PC-3 (cell line): ENCODE measurements around the gene SLC1A2. TPM values are rescaled to one million over a fixed set of nuclear protein-coding genes. Genes with fewer than 3 reads are reported as not detected.

Experiments used
- ATAC-seq: fragments of 200-7000 bp; cut with Tn5 transposase; 2 replicates; pipeline ENCODE4 v1.9.1; 2020; ENCODE audit warnings: mild to moderate bottlenecking, moderate library complexity
- BruUV-seq: library from RNA; stranded (reverse); fragments of 400-500 nt; replicated peaks from 2 replicates; lab custom pipeline; 2021; lab: Mats Ljungman, UMichigan
- CTCF ChIA-PET: fragments of 300-600 bp; sonication (Branson Sonifier 250); formaldehyde crosslinking; loops from one replicate; lab custom pipeline; 2022; ENCODE audit warnings: antibody characterized with exemption; lab: Charles Lee
- POLR2A ChIA-PET: fragments of 300-600 bp; sonication (Branson Sonifier 250); formaldehyde crosslinking; loops from one replicate; lab custom pipeline; 2022; ENCODE audit warnings: antibody characterized with exemption; ENCODE audit not compliant: unreplicated experiment; lab: Charles Lee
- DNase-seq: peaks from one replicate; pipeline ENCODE4 v3.0.0-alpha.2; 2015
- H2AFZ ChIP-seq: fragments of 300-600 bp; sonication (generic); 2 replicates; pipeline ENCODE4 v1.6.0; 2016; ENCODE audit warnings: antibody characterized with exemption, low read length
- H3F3A ChIP-seq: fragments of 300-600 bp; sonication (generic); one replicate; pipeline ENCODE4 v1.6.0; 2017; ENCODE audit warnings: antibody characterized with exemption, low read length, control low read depth, mild to moderate bottlenecking; ENCODE audit not compliant: unreplicated experiment
- H3K27ac ChIP-seq: fragments of 300-600 bp; sonication (generic); 2 replicates; pipeline ENCODE4 v1.5.1; 2016; ENCODE audit warnings: mild to moderate bottlenecking, low read length
- H3K27me3 ChIP-seq: fragments of 300-600 bp; sonication (generic); 2 replicates; pipeline ENCODE4 v1.6.1; 2016; ENCODE audit warnings: low read length, mixed read lengths
- H3K36me3 ChIP-seq: fragments of 300-600 bp; sonication (generic); 2 replicates; pipeline ENCODE4 v1.6.1; 2016; ENCODE audit warnings: low read depth, mixed run types, low read length, mixed read lengths
- H3K4me1 ChIP-seq: fragments of 300-600 bp; sonication (generic); 2 replicates; pipeline ENCODE4 v1.5.1; 2016; ENCODE audit warnings: low read length; ENCODE audit not compliant: insufficient read depth
- H3K4me2 ChIP-seq: fragments of 300-600 bp; sonication (generic); 2 replicates; pipeline ENCODE4 v1.6.0; 2016; ENCODE audit warnings: low read length
- H3K4me3 ChIP-seq: fragments of 300-600 bp; sonication (generic); 2 replicates; pipeline ENCODE4 v1.5.1; 2016; ENCODE audit warnings: mild to moderate bottlenecking, low read length, mixed read lengths
- H3K79me2 ChIP-seq: fragments of 300-600 bp; sonication (generic); 2 replicates; pipeline ENCODE4 v1.6.1; 2017; ENCODE audit warnings: low read length, mixed read lengths
- H3K9ac ChIP-seq: fragments of 300-600 bp; sonication (generic); 2 replicates; pipeline ENCODE4 v1.6.0; 2016; ENCODE audit warnings: mild to moderate bottlenecking, low read length
- H3K9me2 ChIP-seq: fragments of 300-600 bp; sonication (generic); replicated peaks from 2 replicates; pipeline ENCODE4 v1.6.1; 2016; ENCODE audit warnings: mixed run types, low read length, mixed read lengths
- H3K9me3 ChIP-seq: fragments of 300-600 bp; sonication (generic); 2 replicates; pipeline ENCODE4 v1.6.1; 2016; ENCODE audit warnings: low read length, mixed read lengths
- H4K20me1 ChIP-seq: fragments of 300-600 bp; sonication (generic); 2 replicates; pipeline ENCODE4 v1.6.1; 2016; ENCODE audit warnings: low read length, mixed read lengths
- EZH2 ChIP-seq: fragments of 300-600 bp; sonication (generic); IDR thresholded peaks from one replicate; pipeline ENCODE4 v1.6.1; 2017; ENCODE audit warnings: antibody characterized with exemption, mild to moderate bottlenecking, low read length; ENCODE audit not compliant: unreplicated experiment
- EZH2phosphoT487 ChIP-seq: fragments of 300-600 bp; sonication (generic); IDR thresholded peaks from 2 replicates; pipeline ENCODE4 v1.6.1; 2018; ENCODE audit warnings: mild to moderate bottlenecking, antibody characterized with exemption, low read length, borderline replicate concordance
- intact Hi-C: fragments of 100-400 bp; cut with micrococcal nuclease; formaldehyde crosslinking; loops from 2 replicates; pipeline ENCODE4 v1.9.0; 2023
- total RNA-seq: library from RNA; depleted of rRNA; stranded (reverse); fragments of >200 nt; gene quantifications from 2 replicates; pipeline ENCODE4 v1.2.3, GENCODE V29; 2014
- TF ChIP-seq, protein P1 (sequence below): fragments of 300-600 bp; sonication (generic); conservative IDR thresholded peaks from 2 replicates; pipeline ENCODE4 v1.5.1; 2017; ENCODE audit warnings: antibody characterized with exemption, low read depth, mild to moderate bottlenecking, low read length

Gene SLC1A2
- total RNA-seq, 1 experiment from 2014 or later: 0.18 TPM

- ChIA-PET CTCF (no interaction called here), POLR2A (interaction anchor here (0.7 kb wide), 1 partner anchor 187 kb away, joined by 3 read pairs; no protein-coding TSS in a partner anchor)
- H3K27ac ChIP-seq: no peak overlapping the region
- no peaks in the 10 kb centered on the region for H3K9me2 ChIP-seq
- no peak overlapping the region for H3K9ac ChIP-seq
- H3K27me3 ChIP-seq: no peaks in the 10 kb centered on the region
- BruUV-seq: no TSS peak
- ATAC-seq (peak; percentile 56), DNase-seq (peak; percentile 44)
- no peaks in the 10 kb centered on the region for H3K36me3 ChIP-seq
- no peak for TF ChIP-seq EZH2phosphoT487
- no peak for TF ChIP-seq EZH2
- TF ChIP-seq, protein P1, sequence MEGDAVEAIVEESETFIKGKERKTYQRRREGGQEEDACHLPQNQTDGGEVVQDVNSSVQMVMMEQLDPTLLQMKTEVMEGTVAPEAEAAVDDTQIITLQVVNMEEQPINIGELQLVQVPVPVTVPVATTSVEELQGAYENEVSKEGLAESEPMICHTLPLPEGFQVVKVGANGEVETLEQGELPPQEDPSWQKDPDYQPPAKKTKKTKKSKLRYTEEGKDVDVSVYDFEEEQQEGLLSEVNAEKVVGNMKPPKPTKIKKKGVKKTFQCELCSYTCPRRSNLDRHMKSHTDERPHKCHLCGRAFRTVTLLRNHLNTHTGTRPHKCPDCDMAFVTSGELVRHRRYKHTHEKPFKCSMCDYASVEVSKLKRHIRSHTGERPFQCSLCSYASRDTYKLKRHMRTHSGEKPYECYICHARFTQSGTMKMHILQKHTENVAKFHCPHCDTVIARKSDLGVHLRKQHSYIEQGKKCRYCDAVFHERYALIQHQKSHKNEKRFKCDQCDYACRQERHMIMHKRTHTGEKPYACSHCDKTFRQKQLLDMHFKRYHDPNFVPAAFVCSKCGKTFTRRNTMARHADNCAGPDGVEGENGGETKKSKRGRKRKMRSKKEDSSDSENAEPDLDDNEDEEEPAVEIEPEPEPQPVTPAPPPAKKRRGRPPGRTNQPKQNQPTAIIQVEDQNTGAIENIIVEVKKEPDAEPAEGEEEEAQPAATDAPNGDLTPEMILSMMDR: no peak
- intact Hi-C loops: no loop called here
- no peaks in the 10 kb centered on the region for H3K9me3 ChIP-seq
- H3K4me3 ChIP-seq: no peak overlapping the region
- H3K4me1 ChIP-seq: peaks cover 26% of the 10 kb centered on the region
- no peak overlapping the region for H3K4me2 ChIP-seq
- H2AFZ ChIP-seq: no peak overlapping the region
- H3F3A ChIP-seq: no peaks in the 10 kb centered on the region
- no peaks in the 10 kb centered on the region for H4K20me1 ChIP-seq
- no peaks in the 10 kb centered on the region for H3K79me2 ChIP-seq
These were observed 51.9 kb downstream of the SLC1A2 start for GRCh38 chr11:35367491-35367890.

GRCh38 chr11:35366798-35367197 lies 52.6 kb downstream of the SLC1A2 start:
- no peaks in the 10 kb centered on the region for H3F3A ChIP-seq
- BruUV-seq: no TSS peak
- no peak for TF ChIP-seq EZH2
- TF ChIP-seq, protein P1: no peak
- TF ChIP-seq EZH2phosphoT487: no peak

DNA sequence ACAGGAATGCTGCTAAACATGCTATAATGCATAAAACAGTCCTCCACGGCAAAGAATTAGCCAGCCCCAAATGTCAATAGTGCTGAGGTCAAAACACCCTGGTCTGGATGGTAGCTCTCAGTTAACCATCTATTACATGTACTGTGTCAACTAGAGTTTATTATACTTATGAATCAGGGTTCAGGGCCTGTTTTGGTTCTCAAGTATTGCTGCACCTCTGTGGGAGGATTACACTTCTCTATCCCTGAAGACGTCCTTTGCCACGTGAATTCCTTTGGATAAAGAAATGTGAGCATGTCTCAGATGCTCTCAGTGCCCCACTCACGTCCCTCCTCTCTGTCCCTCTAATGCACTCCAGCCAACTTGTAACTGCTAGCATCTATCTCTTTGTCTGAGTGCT lies 53.4 kb downstream of the SLC1A2 start:
- Histone ChIP-seq H3K79me2 (no peaks in the 10 kb centered on the region), H3K27ac (no peak overlapping the region), H3K9me3 (no peaks in the 10 kb centered on the region), H4K20me1 (no peaks in the 10 kb centered on the region), H3K4me2 (no peak overlapping the region), H3K9ac (no peak overlapping the region), H3K4me1 (peaks cover 31% of the 10 kb centered on the region), H3K9me2 (no peaks in the 10 kb centered on the region), H3F3A (no peaks in the 10 kb centered on the region), H3K4me3 (no peak overlapping the region), H3K27me3 (no peaks in the 10 kb centered on the region), H3K36me3 (no peaks in the 10 kb centered on the region), H2AFZ (no peak overlapping the region)
- intact Hi-C loops: no loop called here
- DNase-seq: no peak
- no TSS peak for BruUV-seq
- ATAC-seq: no peak
- CTCF ChIA-PET: no interaction called here
- no peak for TF ChIP-seq EZH2
- TF ChIP-seq, protein P1: no peak
- no peak for TF ChIP-seq EZH2phosphoT487
- POLR2A ChIA-PET: no interaction called here

More at GRCh38 chr11:35366798-35367197, 52.6 kb downstream of the SLC1A2 start:
- Histone ChIP-seq H3K9ac (no peak overlapping the region), H3K79me2 (no peaks in the 10 kb centered on the region), H3K9me3 (no peaks in the 10 kb centered on the region), H3K27ac (no peak overlapping the region), H3K4me2 (no peak overlapping the region), H3K36me3 (no peaks in the 10 kb centered on the region), H3K27me3 (no peaks in the 10 kb centered on the region), H3K9me2 (no peaks in the 10 kb centered on the region), H4K20me1 (no peaks in the 10 kb centered on the region), H3K4me1 (peaks cover 31% of the 10 kb centered on the region), H3K4me3 (no peak overlapping the region), H2AFZ (no peak overlapping the region)
- DNase-seq (no peak), ATAC-seq (no peak)
- intact Hi-C loops: no loop called here
- ChIA-PET POLR2A (interaction anchor here (0.7 kb wide), 1 partner anchor 187 kb away, joined by 3 read pairs; no protein-coding TSS in a partner anchor), CTCF (no interaction called here)
